Measurements from ENCODE around the gene COX7A2.

Gene COX7A2

GRCh38 chr6:75262716-75263400, 19.3 kb upstream of the COX7A2 start:
- no peak for DNase-seq (ENCODE audit: low read depth, low spot score)
- H3K4me3 ChIP-seq (ENCODE audit: low read depth, low read length), result no peak overlapping the region
- in situ Hi-C loops (cut with HindIII; ENCODE audit: low sequenced_read_pairs), result no loop called here
- TF ChIP-seq CTCF (IDR thresholded peaks at IDR 0.05; ENCODE audit: low read depth, low read length), result no peak

DNA sequence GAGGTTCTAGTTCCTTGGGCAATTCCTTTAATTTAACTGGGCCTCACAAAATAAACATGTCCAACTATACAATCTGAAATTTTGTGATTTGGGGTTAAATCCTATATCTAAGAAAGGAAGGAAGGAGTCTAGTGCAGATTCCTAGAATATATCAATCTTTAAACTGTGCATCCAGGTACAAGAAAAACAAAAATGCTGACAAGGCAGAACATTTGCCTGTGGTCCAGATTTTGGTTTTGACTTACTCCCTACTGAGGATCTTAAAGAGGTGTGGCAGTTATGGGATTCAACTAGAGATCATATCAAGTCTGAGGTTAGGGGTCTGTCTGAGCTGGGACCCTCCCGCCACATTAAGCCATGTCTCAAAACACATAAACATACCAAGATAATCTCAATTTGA, 17.7 kb upstream of the COX7A2 start:
- H3K4me3 ChIP-seq (ENCODE audit: low read depth, low read length), result no peak overlapping the region
- no peak for TF ChIP-seq CTCF (IDR thresholded peaks at IDR 0.05; ENCODE audit: low read depth, low read length)
- no peak for DNase-seq (ENCODE audit: low read depth, low spot score)
- in situ Hi-C loops (cut with HindIII; ENCODE audit: low sequenced_read_pairs), result no loop called here

DNA sequence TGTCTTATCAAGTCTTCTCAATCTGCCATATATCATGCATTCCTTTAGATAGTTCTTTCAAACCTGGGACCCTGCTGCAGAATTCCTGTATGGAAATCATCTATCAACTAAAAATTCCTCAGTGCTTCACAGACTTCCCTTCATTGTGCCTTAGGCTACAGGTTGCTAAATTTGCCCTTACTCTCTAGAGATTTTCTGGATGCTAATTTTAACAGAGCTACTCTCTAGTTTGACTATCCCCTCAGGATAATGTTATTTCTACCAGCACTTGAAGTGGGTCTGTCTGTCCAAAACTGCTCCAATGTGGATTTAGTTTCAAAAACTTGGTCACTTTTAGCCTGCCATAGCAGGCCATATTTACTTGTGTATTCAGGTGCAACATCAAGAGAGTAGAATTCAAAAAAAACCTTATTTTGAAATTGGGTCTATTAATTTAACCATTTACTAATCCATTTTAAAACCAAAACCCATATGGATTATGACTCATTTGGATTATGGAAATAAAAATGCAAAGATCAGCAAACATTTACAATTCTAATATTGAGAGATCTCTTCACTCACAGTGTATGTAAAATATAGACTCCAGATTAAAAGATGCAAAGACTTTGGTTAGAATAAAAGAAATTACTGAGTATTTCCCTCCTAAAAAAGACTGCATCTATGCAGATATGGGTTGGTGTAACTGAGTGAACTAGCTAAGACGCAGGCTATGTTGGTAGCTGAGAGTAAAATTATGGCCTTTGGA, 13.9 kb upstream of the COX7A2 start:
- DNase-seq (ENCODE audit: low read depth, low spot score), result no peak
- H3K4me3 ChIP-seq (ENCODE audit: low read depth, low read length), result no peak overlapping the region
- TF ChIP-seq CTCF (IDR thresholded peaks at IDR 0.05; ENCODE audit: low read depth, low read length), result no peak
- in situ Hi-C loops (cut with HindIII; ENCODE audit: low sequenced_read_pairs), result no loop called here

GRCh38 chr6:75250552-75250951, 7.0 kb upstream of the COX7A2 start:
- DNase-seq (ENCODE audit: low read depth, low spot score), result no peak
- TF ChIP-seq CTCF (IDR thresholded peaks at IDR 0.05; ENCODE audit: low read depth, low read length), result no peak
- no peak overlapping the region for H3K4me3 ChIP-seq (ENCODE audit: low read depth, low read length)
- in situ Hi-C loops (cut with HindIII; ENCODE audit: low sequenced_read_pairs), result no loop called here

DNA sequence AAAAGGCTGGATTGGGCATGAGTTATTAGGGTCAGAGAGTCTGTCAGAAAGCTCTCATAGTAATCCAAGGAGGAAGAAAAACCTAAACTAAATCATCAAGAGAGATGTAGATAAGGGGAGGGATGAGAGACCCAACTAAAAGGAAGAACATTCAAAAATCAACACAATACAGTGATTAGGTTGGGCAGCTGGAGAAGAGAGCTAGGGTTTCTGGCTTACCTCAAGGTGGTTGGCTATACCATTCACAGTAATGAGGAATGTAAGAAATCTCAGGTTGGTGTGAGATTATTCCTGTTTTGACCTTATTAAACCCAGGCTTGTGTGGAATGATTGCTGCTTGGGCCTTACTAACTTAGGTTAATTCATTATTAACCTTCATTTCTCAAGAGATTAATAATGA, 6.2 kb upstream of the COX7A2 start:
- TF ChIP-seq CTCF (IDR thresholded peaks at IDR 0.05; ENCODE audit: low read depth, low read length), result no peak
- in situ Hi-C loops (cut with HindIII; ENCODE audit: low sequenced_read_pairs), result no loop called here
- no peak for DNase-seq (ENCODE audit: low read depth, low spot score)
- H3K4me3 ChIP-seq (ENCODE audit: low read depth, low read length), result no peak overlapping the region

- in situ Hi-C loops (cut with HindIII; ENCODE audit: low sequenced_read_pairs), result no loop called here
- no peak for TF ChIP-seq CTCF (IDR thresholded peaks at IDR 0.05; ENCODE audit: low read depth, low read length)
Observed at GRCh38 chr6:75246386-75246785, 2.8 kb upstream of the COX7A2 start.

More at GRCh38 chr6:75246386-75246785, 2.8 kb upstream of the COX7A2 start:
- no peak for DNase-seq (ENCODE audit: low read depth, low spot score)
- no peak overlapping the region for H3K4me3 ChIP-seq (ENCODE audit: low read depth, low read length)

All from astrocyte of the spinal cord (primary cell).